AG04450 (cell line): ENCODE data around the gene MEIOB. TPM values are rescaled to one million over a fixed set of nuclear protein-coding genes. Genes with fewer than 3 reads are reported as not detected.

Experiments used
- CTCF ChIA-PET: fragments of 300-600, 350-600 bp; formaldehyde crosslinking; extraction: SDS; loops from one replicate; lab custom pipeline; 2022; ENCODE audit warnings: antibody characterized with exemption, inconsistent platforms; lab: Charles Lee
- POLR2A ChIA-PET: fragments of 350-600 bp; formaldehyde crosslinking; extraction: SDS; loops from one replicate; lab custom pipeline; 2021; ENCODE audit warnings: antibody characterized with exemption, inconsistent platforms; lab: Yijun Ruan, JAX
- DNase-seq: peaks from one replicate; pipeline ENCODE4 v3.0.0-alpha.2; 2011; ENCODE audit warnings: low read depth, low spot score
- H3K27ac ChIP-seq: one replicate; pipeline ENCODE4 v1.5.1; 2012; ENCODE audit warnings: low read depth, low read length, control low read depth
- H3K27me3 ChIP-seq: one replicate; pipeline ENCODE4 v1.6.0; 2012; ENCODE audit warnings: low read length; ENCODE audit not compliant: control insufficient read depth, insufficient read depth
- H3K4me3 ChIP-seq: 2 replicates; pipeline ENCODE4 v1.5.1; 2011; ENCODE audit warnings: mild to moderate bottlenecking, low read depth, low read length, control low read depth
- H3K9me3 ChIP-seq: 2 replicates; pipeline ENCODE4 v1.5.1; 2012; ENCODE audit warnings: low read length; ENCODE audit not compliant: control insufficient read depth, insufficient read depth
- polyA plus RNA-seq: library from polyadenylated mRNA; depleted of rRNA; stranded (reverse); fragments of >200 nt; gene quantifications from 2 replicates; pipeline ENCODE4 v1.2.3, GENCODE V29; 2011
- TF ChIP-seq, protein P1 (sequence below): IDR thresholded peaks from 2 replicates; pipeline ENCODE4 v1.5.1; 2011; ENCODE audit warnings: low read depth, low read length, control low read depth, inconsistent platforms

MEIOB gene
- polyA plus RNA-seq, 1 experiment: 0.04 TPM

DNA sequence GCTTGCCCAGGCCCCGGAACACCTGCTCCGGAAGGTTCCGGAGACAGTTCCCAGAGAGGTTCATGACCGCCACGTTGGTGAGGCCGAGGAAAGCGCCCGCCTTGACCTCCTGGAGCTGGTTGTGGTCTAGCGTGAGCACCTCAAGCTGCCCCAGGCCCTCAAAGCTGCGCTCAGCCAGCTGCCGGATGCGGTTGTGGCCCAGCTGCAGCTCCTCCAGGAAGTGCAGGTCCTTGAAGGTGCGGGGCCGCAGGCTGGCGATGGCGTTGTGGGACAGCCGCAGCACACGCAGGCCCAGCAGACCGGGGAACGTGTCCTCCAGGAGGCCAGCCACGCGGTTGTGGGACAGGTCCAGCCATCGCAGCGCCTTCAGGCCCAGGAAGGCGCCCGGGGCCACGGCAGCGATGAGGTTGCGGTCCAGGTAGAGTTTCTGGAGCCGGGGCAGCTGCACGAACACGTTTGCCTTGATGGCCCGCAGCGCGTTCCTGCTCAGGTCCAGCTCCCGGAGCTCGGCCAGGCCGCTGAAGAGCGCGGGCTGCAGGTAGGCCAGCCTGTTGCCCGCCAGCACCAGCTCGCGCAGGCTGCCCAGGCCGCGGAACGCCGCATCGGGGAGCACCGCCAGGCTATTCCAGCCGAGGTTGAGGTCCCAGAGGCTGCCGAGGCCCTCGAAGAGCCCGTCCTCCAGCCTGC lies 80.6 kb downstream of the MEIOB start:
- TF ChIP-seq, protein P1, sequence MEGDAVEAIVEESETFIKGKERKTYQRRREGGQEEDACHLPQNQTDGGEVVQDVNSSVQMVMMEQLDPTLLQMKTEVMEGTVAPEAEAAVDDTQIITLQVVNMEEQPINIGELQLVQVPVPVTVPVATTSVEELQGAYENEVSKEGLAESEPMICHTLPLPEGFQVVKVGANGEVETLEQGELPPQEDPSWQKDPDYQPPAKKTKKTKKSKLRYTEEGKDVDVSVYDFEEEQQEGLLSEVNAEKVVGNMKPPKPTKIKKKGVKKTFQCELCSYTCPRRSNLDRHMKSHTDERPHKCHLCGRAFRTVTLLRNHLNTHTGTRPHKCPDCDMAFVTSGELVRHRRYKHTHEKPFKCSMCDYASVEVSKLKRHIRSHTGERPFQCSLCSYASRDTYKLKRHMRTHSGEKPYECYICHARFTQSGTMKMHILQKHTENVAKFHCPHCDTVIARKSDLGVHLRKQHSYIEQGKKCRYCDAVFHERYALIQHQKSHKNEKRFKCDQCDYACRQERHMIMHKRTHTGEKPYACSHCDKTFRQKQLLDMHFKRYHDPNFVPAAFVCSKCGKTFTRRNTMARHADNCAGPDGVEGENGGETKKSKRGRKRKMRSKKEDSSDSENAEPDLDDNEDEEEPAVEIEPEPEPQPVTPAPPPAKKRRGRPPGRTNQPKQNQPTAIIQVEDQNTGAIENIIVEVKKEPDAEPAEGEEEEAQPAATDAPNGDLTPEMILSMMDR: no peak
- Histone ChIP-seq H3K27me3 (no peaks in the 10 kb centered on the region), H3K4me3 (no peak overlapping the region), H3K9me3 (no peaks in the 10 kb centered on the region; the same call in 1 of the 2 replicates), H3K27ac (no peak overlapping the region)
- ChIA-PET CTCF (no interaction called here), POLR2A (no interaction called here)
- DNase-seq: no peak

DNA sequence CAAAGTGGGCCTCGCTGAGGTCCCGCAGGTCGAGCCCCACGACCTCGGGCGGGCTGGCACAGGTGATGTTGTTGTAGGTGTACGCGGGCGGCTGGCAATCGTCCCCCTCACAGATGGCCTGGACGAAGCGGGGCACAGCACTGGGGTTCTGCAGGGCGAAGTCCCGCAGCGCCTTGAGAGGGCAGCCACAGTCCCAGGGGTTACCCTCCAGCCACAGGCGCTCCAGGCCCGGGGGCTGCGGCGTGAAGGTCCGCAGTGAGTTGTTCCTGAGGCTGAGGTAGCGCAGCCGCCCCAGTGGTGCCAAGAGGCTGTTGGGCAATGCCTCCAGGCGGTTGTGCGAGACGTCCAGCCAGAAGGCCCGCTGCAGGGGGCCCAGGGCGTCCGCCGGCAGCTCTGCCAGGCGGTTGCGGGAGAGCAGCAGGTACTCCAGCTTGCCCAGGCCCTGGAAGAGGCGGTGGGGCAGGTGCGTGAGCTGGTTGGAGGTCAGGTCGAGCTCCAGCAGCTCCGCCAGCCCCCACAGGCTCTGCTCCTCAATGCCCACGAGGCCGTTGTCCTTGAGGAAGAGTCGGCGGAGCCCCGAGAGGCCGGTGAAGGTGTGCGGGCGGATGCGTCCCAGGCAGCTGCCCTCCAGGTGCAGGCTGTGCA lies 81.2 kb downstream of the MEIOB start:
- H3K9me3 ChIP-seq: no peaks in the 10 kb centered on the region; the same call in 1 of the 2 replicates
- DNase-seq: no peak
- ChIA-PET POLR2A (no interaction called here), CTCF (no interaction called here)
- H3K27ac ChIP-seq: no peak overlapping the region
- H3K27me3 ChIP-seq: no peaks in the 10 kb centered on the region
- TF ChIP-seq, protein P1: no peak
- no peak overlapping the region for H3K4me3 ChIP-seq

DNA sequence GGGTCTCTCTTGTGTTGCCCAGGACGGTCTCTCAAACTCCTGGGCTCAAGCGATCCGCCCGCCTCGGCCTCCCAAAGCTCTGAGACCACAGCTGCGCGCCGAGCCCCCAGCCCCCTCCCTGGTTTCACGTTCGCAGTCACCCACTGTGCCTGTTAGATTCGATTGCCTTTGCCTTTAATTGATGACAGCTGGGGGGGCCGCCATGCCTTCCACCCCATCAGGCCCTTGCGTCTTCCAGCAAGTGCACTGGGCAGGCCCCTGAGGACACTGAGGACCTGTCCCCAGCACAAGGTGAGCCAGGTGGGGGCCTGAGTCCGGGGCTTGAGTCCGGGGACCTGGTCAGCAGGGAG lies 81.7 kb downstream of the MEIOB start:
- ChIA-PET POLR2A (no interaction called here), CTCF (no interaction called here)
- no peak for DNase-seq
- H3K4me3 ChIP-seq: no peak overlapping the region
- no peaks in the 10 kb centered on the region for H3K27me3 ChIP-seq
- no peak overlapping the region for H3K27ac ChIP-seq
- no peaks in the 10 kb centered on the region; the same call in 1 of the 2 replicates for H3K9me3 ChIP-seq
- TF ChIP-seq, protein P1: no peak

DNA sequence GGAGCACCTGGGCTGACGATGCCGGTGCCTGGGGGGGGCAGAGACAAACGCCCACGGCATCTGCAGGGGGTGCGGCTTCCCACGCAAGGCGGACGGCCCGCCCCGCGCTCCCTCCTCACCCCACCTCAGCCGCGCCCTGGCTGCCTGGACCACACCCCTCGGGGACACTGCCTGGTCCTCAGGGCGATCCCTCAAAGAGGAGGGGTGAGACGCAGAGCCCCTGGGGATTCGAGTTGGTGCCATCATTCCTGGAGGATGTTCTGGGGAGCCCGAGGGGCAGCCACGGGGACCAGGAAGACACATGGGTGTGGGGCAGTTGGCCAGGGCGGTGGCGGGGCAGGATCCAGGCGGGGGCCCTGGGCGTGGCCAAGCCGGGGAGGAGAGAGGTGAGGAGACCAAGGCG lies 82.3 kb downstream of the MEIOB start:
- no peak overlapping the region for H3K27ac ChIP-seq
- TF ChIP-seq, protein P1: no peak
- POLR2A ChIA-PET: no interaction called here
- H3K9me3 ChIP-seq: no peaks in the 10 kb centered on the region; the same call in 1 of the 2 replicates
- CTCF ChIA-PET: no interaction called here
- H3K4me3 ChIP-seq: no peak overlapping the region
- H3K27me3 ChIP-seq: no peaks in the 10 kb centered on the region
- no peak for DNase-seq

DNA sequence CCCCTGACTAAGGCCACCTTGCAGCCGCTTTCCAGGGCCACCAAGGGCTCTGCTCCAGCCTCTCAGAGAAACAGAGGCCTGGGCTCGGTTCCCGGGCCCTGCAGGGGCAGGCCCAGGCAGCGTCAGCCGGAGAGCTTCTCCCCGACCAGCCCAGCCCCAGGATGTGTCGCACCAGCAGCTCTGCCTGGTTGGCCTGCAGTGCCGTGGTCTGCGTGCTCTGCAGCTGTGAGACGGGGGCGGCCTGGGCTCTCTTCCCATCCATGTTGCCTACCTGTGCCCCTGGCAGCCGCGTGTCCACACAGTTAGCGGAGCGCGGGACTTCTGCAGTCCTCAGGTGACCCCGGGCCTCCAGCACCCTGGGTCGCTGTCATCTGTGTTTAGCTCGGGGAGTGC lies 83.3 kb downstream of the MEIOB start:
- Histone ChIP-seq H3K4me3 (no peak overlapping the region), H3K27me3 (no peaks in the 10 kb centered on the region), H3K27ac (no peak overlapping the region), H3K9me3 (no peaks in the 10 kb centered on the region; the same call in 1 of the 2 replicates)
- CTCF ChIA-PET: no interaction called here
- TF ChIP-seq, protein P1: no peak
- POLR2A ChIA-PET: no interaction called here
- no peak for DNase-seq
